GM12874 (cell line): ENCODE results near the gene TRIB2.

Source experiments
- CTCF ChIP-seq: IDR thresholded peaks from 2 replicates; pipeline ENCODE4 v1.5.1; 2011; ENCODE audit warnings: low read depth, mild to moderate bottlenecking, control low read depth, low read length, moderate library complexity; ENCODE audit not compliant: insufficient read depth

TRIB2 gene

GRCh38 chr2:12766421-12766879 is 49.7 kb downstream of the TRIB2 start:
- no peak for TF ChIP-seq CTCF

- TF ChIP-seq CTCF = no peak
Observed at GRCh38 chr2:12767541-12767940, 50.8 kb downstream of the TRIB2 start.

GRCh38 chr2:12767996-12768624 is 51.4 kb downstream of the TRIB2 start:
- no peak for TF ChIP-seq CTCF

GRCh38 chr2:12769492-12770105 is 52.9 kb downstream of the TRIB2 start:
- no peak for TF ChIP-seq CTCF

- no peak for TF ChIP-seq CTCF
Observed at GRCh38 chr2:12770300-12770968, 53.7 kb downstream of the TRIB2 start.

- TF ChIP-seq CTCF = no peak
Observed at GRCh38 chr2:12771154-12771553, 54.4 kb downstream of the TRIB2 start.

GRCh38 chr2:12773586-12774394 is 57.1 kb downstream of the TRIB2 start:
- no peak for TF ChIP-seq CTCF
